GM19238 (cell line): ENCODE measurements around the gene IFFO2.

Experiments
- DNase-seq: peaks from one replicate; pipeline ENCODE4 v3.0.0; 2011; ENCODE audit warnings: low spot score; ENCODE audit not compliant: insufficient read length

Gene IFFO2

DNA sequence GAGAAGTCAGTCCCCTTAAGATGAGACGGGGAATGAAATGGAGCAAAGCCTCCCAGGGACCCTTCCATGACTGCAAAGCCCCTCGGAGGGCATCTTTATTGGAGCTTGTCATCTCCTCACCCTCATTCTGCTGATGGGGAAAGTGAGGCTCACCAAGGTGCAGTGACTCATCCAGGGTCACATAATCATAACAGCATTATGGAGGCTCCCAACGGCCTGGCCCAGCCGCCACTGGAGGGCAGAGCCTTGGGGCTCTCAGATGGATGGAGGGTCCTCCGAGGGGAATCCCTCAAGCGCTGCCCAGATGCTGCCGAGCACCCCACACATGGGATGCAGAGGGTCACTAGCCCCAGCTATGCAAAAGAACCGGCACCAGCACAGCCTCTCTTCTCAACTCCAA, 18.9 kb downstream of the IFFO2 start:
- no peak for DNase-seq

DNA sequence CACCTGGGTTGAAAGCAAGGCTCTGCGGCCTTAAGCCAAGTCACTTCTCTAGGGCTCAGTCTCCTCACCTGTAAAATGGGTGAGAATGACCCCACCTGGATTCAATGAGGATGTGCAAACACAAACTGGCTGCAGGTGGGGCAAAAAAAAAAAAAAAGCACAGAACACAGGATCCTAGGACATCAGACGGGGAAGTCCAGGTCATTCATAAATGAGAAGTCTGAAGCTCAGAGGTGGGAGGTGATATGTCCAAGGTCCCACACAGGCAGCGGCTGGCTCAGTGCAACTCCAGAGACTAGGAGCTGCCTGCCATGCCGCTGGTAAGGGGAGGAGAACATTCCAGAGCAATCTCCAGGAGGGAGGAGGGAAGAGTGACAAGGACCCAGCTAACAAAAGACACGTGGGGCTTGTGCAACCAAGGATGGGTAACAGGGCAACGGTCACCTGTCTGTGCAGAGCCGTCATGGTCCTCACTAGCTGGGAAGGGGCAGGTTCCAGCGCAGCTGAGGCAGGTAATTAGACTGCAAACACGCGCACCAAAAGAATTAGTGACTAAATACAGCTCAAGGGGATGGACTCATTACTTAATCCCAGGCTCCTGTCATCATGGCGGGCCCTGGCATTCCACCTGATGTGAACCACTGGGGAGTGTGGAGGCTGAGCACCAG, 19.5 kb downstream of the IFFO2 start:
- no peak for DNase-seq

GRCh38 chr1:18936471-18936813, 20.0 kb downstream of the IFFO2 start:
- DNase-seq = no peak

DNA sequence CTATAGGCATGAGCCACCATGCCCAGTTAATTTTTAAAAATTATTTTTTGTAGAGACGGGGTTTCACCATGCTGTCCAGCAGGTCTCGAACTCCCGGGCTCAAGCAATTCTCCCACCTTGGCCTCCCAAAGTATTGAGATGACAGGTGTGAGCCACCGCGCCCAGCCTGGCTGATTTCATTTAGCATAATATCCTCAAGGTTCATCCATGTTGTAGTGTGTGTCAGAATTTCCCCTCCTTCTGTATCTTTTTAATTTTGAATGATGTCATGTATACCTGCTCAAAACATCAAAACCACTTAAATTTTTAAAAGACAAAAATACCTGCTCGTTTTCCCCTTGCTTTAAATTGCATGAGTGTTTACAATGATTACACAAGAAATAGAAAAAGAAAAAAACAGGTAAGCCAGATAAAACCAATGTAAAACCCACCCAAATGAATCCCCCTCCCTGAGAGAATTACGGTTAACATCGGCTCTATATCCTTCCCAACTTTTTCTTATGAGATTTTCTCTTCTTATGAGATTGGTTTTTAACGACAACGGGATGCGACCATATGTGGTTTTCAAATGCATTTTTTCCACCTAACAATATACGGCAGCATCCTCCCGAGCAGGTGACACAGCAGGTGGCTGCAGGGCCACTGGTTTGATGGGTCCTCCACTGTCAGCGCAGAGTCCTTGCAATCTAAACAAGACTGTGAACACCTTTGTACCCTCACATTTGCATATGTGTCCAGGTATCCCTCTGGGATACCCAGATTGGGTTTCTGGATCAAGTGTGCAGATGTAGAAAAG, 22.1 kb downstream of the IFFO2 start:
- no peak for DNase-seq

DNA sequence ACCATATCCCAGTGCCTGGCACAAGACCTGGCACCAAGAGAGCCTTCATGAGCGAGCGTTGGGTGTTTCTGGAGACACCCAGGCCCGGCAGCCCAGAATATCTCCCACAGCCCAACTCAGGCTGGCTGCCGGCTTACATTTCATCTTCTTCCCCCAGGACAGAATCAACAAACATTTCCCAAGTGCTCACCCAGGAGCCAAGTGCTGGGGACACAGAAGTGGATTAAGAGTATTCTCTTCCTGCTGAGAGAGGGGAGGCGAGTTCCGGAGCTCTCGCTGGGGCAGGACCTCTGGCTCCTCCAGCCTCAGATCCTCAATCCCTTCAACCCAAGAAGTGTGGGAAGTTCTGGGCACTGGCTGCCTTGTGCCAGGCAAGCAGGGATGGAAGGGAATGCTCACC, 23.6 kb downstream of the IFFO2 start:
- no peak for DNase-seq

DNA sequence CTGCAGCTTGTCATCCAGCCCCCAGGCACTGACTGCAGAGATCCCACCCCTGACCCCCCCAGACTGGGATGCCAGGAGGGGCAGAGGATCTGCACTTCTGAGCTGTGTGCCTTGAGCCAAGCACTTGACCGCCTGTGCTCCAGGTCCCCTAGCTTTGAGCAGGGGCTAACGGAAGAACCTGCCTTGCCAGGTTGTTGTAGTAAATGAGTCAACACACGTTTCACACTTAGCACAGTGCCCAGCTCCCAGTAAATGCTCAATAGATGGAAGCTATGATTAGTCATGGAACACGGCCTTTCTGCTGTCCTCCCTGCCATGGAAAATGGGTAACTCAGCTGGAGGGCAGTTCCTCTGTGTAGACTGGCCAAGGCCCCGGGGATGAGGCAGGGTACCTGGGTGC, 24.1 kb downstream of the IFFO2 start:
- DNase-seq = no peak

DNA sequence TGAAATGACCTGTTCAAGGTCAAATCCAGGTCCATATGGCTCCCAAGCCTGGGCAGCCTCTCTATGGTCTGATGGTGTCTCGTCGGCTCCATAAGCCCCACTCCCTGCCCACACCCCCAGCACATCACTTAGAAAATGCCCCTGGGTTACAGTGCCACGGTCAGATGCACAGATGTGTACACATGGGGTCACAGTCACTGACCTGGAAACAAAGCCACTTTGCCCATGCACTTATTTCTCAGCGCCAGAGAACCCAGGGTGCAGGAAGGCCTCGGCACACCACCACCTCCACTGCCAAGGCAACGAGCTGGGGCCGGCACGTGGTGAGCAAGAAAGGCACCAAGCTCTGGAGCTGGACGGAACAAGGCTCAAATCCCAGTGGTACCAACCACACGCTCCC, 24.7 kb downstream of the IFFO2 start:
- no peak for DNase-seq

GRCh38 chr1:18929686-18930085, 26.8 kb downstream of the IFFO2 start:
- DNase-seq = no peak

- no peak for DNase-seq
Measured at GRCh38 chr1:18928985-18929384, 27.5 kb downstream of the IFFO2 start.

GRCh38 chr1:18928406-18928805, 28.1 kb downstream of the IFFO2 start:
- no peak for DNase-seq

GRCh38 chr1:18927654-18928272, 28.7 kb downstream of the IFFO2 start:
- DNase-seq = peak; percentile 69

GRCh38 chr1:18927082-18927653, 29.3 kb downstream of the IFFO2 start:
- peak; percentile 48 for DNase-seq

DNA sequence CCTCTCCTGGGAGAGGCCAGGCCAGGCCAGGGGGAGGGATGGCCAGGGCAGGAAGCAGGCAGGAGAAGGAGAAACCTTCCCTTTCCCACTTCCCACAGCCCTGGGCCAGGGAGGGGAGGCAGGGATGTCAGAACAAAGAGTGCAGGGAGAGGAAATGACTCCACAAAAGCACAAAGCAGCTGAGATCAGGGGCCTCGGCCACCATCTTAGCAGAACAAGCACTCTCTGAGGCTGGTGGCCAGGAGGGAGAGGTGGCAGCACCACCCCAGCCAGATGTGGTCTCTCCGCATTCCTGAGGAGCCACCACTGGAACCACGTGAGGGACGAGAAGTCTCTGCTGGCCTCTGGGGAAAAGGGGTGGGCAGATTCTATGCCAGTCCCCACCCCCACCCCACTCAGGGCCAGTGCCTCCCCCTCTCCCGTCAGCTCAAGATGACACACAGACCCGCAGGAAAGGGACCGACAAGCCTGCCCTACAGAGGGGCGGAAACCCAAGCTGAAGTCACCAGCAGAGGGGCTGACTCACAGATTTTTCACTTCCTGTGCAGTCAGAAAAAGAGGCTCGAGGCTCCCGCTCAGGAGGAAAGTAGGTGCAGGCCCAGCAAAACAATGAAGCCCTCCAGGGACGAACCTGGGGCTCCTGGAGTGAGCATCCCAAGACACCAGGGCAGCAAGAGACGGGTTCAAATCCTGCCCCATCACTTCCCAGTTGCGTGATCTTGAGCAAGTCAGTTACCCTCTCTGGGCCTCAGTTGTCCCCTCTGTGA, 30.0 kb downstream of the IFFO2 start:
- peak; percentile 94 for DNase-seq

GRCh38 chr1:18925279-18925678, 31.2 kb downstream of the IFFO2 start:
- no peak for DNase-seq

GRCh38 chr1:18924221-18924691, 32.2 kb downstream of the IFFO2 start:
- DNase-seq = no peak

DNA sequence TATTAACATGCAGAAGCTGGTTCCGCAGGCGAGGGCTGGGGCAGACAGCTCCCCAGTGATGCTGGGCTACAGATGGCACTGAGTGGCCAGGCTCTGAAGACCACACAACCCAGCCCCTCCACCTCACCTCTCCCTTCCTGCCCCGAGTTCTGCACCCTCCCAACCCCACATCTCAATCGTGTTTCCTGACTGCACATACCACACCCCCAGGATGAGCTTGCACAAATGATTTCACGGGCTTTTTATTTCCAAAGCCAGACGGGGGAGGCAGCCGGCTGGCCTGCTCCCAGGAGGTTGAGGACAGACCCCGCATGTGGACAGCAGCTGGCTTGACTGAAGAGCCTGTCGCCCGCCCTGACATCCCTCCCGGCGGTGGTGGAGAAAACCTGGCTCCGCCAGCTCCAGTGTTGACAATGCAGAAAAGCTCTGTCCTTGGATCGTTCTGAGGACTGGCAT, 32.7 kb downstream of the IFFO2 start:
- DNase-seq = no peak

- no peak for DNase-seq
Measured at GRCh38 chr1:18922848-18923755, 33.4 kb downstream of the IFFO2 start.

- DNase-seq = no peak
Measured at GRCh38 chr1:18922319-18922726, 34.2 kb downstream of the IFFO2 start.

DNA sequence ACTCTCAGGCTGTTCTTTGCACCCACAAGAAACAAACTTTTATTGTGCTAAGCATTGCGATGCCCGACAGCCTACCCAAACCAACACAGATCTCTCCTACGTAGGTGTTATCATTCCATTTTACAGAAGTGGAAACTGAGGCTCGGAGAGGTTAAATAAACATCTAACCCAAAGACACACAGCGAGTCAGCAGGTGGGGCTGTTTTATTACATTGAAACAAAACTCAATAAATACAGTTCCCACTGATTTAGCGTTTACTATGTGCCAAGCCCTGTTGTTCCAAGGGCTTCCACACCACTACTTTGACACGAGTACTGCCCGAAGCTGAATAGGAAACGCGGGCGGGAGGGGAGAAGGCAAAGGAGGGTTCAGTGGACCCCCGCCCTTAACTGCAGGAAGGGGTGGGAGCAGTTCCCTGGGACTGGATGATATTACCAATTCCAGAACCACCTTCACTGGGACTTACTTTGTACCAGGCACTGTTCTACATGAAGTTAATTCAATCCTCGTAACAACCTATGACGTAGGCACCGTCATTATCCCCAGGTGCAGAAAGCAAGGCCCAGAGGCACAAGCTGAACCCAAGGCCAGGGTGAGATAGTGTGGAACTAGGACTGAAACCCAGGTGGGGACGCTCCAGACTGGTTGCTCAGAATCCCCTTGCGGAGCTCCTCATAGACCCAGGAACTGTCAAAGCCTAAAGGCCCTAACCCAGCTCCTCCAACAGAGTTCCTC, 34.8 kb downstream of the IFFO2 start:
- no peak for DNase-seq

DNA sequence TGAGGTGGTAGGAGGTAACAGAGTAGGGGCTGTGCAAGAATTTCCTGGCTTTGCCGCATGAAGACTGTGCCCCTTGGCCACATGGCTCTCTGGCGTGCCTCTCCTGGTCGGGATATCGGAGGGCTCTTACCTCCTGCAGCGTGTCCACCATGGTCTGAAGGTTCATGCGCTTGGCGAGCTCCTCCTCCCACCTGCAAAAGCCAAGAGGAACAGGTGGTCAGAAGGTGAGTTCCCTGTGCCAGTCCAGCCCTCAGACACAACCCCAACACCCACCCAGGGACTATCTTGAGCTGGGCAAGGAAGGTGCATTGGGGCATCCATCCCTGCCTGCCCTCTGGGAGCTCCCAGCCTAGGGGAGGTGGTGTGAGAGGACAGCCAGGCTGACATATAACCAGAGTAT, 35.5 kb downstream of the IFFO2 start:
- DNase-seq = no peak
